Panc1 (cell line): ENCODE results near the gene EHD4. TPM values are rescaled to one million over a fixed set of nuclear protein-coding genes. Genes with fewer than 3 reads are reported as not detected.

Experiments
- ATAC-seq: fragments of 200-7000 bp; cut with Tn5 transposase; 2 replicates; pipeline ENCODE4 v1.9.1; 2020; ENCODE audit warnings: mild to moderate bottlenecking, moderate library complexity
- BruUV-seq: library from RNA; stranded (reverse); fragments of 400-500 nt; replicated peaks from 2 replicates; lab custom pipeline; 2021; lab: Mats Ljungman, UMichigan
- CTCF ChIA-PET: fragments of 300-600 bp; sonication (Branson Sonifier 250); formaldehyde crosslinking; loops from one replicate; lab custom pipeline; 2022; ENCODE audit warnings: antibody characterized with exemption; lab: Charles Lee
- POLR2A ChIA-PET: fragments of 300-600 bp; sonication (Branson Sonifier 250); formaldehyde crosslinking; loops from one replicate; lab custom pipeline; 2022; ENCODE audit warnings: antibody characterized with exemption; lab: Charles Lee
- DNase-seq: peaks from one replicate; pipeline ENCODE4 v3.0.0-alpha.2; 2010; ENCODE audit warnings: low read depth, low spot score
- H3K27ac ChIP-seq: 2 replicates; pipeline ENCODE4 v1.5.1; 2011; ENCODE audit warnings: mild to moderate bottlenecking, low read length, inconsistent platforms
- H3K27me3 ChIP-seq: fragments of 200-500 bp; sonication (Bioruptor generic); 2 replicates; pipeline ENCODE4 v1.6.0; 2014; ENCODE audit warnings: low read length, inconsistent platforms; ENCODE audit not compliant: control insufficient read depth, insufficient read depth
- H3K36me3 ChIP-seq: fragments of 200-500 bp; sonication (Bioruptor generic); 2 replicates; pipeline ENCODE4 v1.5.1; 2014; ENCODE audit warnings: inconsistent platforms, mild to moderate bottlenecking, low read length, moderate library complexity; ENCODE audit not compliant: control insufficient read depth, insufficient read depth
- H3K4me1 ChIP-seq: 2 replicates; pipeline ENCODE4 v1.5.1; 2011; ENCODE audit warnings: inconsistent platforms, mild to moderate bottlenecking, low read length, moderate library complexity; ENCODE audit not compliant: control insufficient read depth, insufficient read depth
- H3K4me3 ChIP-seq, 2 experiments: 2 replicates each; pipeline ENCODE4 v1.5.1; 2011 to 2012; ENCODE audit warnings: low read depth in 2 of 2, low read length in 2 of 2, mild to moderate bottlenecking in 2 of 2, inconsistent platforms in 1 of 2, moderate library complexity in 1 of 2
- H3K9me3 ChIP-seq: fragments of 200-500 bp; sonication (Bioruptor generic); 2 replicates; pipeline ENCODE4 v1.5.1; 2014; ENCODE audit warnings: low read depth, mild to moderate bottlenecking, inconsistent platforms, low read length, moderate library complexity; ENCODE audit not compliant: control insufficient read depth, insufficient read depth
- POLR2AphosphoS5 ChIP-seq: IDR thresholded peaks from 2 replicates; pipeline ENCODE4 v1.6.1; 2012; ENCODE audit warnings: mild to moderate bottlenecking, low read depth, low read length, moderate library complexity
- SIN3A ChIP-seq: IDR thresholded peaks from 2 replicates; pipeline ENCODE4 v1.6.1; 2012; ENCODE audit warnings: low read depth, mild to moderate bottlenecking, low read length, moderate library complexity, borderline replicate concordance; ENCODE audit not compliant: insufficient read depth
- TCF7L2 ChIP-seq: IDR thresholded peaks from 2 replicates; pipeline ENCODE4 v1.6.1; 2011; ENCODE audit warnings: mild to moderate bottlenecking, low read depth, low read length, inconsistent platforms
- in situ Hi-C: cut with HindIII; loops from 2 replicates; pipeline ENCODE4 v1.10.0; 2016; ENCODE audit warnings: low sequenced_read_pairs, low pct_unique_long_range_greater_than_20kb
- intact Hi-C: fragments of 100-400 bp; cut with micrococcal nuclease; formaldehyde crosslinking; loops from one replicate; pipeline ENCODE4 v1.10.0; 2022; ENCODE audit not compliant: unreplicated experiment
- total RNA-seq: library from RNA; stranded (reverse); gene quantifications from one replicate; pipeline ENCODE4 v1.2.1, GENCODE V29; 2021; ENCODE audit not compliant: unreplicated experiment
- TF ChIP-seq, protein P1 (sequence below): fragments of 450-650 bp; IDR thresholded peaks from 2 replicates; pipeline ENCODE4 v1.5.1; 2017; ENCODE audit warnings: mild to moderate bottlenecking
- TF ChIP-seq, protein P2 (sequence below), 2 experiments: IDR thresholded peaks; 2 replicates each; pipeline ENCODE4 v1.6.1; 2011 to 2012; ENCODE audit warnings: low read depth in 2 of 2, control low read depth in 1 of 2, low read length in 1 of 2, mild to moderate bottlenecking in 1 of 2, moderate library complexity in 1 of 2; ENCODE audit not compliant: insufficient read depth in 1 of 2

EHD4 gene
- total RNA-seq, 1 experiment from 2014 or later: 43.2 TPM

DNA sequence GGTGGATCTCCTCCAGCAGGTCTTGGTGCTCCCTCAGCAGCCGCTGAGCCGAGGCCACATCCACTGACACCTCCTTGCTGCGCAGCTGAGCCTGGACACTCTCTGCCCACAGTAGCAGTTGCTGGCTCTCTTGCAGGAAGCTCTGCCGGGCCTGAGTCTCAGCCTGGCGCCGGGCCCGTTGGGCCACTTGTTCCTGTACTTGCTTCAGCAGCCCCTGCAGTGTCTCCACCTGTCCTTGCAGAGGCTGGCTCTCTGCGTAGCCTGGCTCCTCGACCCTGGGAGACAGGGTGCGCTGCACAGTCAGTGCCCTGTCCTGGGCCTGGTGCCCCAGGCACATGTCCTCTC lies 94.0 kb downstream of the EHD4 start:
- Histone ChIP-seq H3K4me1 (no peaks in the 10 kb centered on the region), H3K27me3 (no peaks in the 10 kb centered on the region), H3K4me3 (no peak overlapping the region), H3K36me3 (no peaks in the 10 kb centered on the region), H3K9me3 (no peaks in the 10 kb centered on the region), H3K27ac (no peak overlapping the region)
- ChIA-PET POLR2A (no interaction called here), CTCF (no interaction called here)
- TF ChIP-seq SIN3A (no peak), TCF7L2 (no peak), POLR2AphosphoS5 (no peak)
- TF ChIP-seq, protein P1, sequence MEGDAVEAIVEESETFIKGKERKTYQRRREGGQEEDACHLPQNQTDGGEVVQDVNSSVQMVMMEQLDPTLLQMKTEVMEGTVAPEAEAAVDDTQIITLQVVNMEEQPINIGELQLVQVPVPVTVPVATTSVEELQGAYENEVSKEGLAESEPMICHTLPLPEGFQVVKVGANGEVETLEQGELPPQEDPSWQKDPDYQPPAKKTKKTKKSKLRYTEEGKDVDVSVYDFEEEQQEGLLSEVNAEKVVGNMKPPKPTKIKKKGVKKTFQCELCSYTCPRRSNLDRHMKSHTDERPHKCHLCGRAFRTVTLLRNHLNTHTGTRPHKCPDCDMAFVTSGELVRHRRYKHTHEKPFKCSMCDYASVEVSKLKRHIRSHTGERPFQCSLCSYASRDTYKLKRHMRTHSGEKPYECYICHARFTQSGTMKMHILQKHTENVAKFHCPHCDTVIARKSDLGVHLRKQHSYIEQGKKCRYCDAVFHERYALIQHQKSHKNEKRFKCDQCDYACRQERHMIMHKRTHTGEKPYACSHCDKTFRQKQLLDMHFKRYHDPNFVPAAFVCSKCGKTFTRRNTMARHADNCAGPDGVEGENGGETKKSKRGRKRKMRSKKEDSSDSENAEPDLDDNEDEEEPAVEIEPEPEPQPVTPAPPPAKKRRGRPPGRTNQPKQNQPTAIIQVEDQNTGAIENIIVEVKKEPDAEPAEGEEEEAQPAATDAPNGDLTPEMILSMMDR: no peak
- TF ChIP-seq, protein P2, sequence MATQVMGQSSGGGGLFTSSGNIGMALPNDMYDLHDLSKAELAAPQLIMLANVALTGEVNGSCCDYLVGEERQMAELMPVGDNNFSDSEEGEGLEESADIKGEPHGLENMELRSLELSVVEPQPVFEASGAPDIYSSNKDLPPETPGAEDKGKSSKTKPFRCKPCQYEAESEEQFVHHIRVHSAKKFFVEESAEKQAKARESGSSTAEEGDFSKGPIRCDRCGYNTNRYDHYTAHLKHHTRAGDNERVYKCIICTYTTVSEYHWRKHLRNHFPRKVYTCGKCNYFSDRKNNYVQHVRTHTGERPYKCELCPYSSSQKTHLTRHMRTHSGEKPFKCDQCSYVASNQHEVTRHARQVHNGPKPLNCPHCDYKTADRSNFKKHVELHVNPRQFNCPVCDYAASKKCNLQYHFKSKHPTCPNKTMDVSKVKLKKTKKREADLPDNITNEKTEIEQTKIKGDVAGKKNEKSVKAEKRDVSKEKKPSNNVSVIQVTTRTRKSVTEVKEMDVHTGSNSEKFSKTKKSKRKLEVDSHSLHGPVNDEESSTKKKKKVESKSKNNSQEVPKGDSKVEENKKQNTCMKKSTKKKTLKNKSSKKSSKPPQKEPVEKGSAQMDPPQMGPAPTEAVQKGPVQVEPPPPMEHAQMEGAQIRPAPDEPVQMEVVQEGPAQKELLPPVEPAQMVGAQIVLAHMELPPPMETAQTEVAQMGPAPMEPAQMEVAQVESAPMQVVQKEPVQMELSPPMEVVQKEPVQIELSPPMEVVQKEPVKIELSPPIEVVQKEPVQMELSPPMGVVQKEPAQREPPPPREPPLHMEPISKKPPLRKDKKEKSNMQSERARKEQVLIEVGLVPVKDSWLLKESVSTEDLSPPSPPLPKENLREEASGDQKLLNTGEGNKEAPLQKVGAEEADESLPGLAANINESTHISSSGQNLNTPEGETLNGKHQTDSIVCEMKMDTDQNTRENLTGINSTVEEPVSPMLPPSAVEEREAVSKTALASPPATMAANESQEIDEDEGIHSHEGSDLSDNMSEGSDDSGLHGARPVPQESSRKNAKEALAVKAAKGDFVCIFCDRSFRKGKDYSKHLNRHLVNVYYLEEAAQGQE (IDR thresholded peaks at IDR 0.05; ENCODE audit: insufficient read depth in 1 of 2, low read depth in 2 of 2, low read length in 1 of 2): no peak
- no TSS peak for BruUV-seq
- in situ Hi-C loops: no loop called here
- ATAC-seq (no peak), DNase-seq (no peak)
- intact Hi-C loops: no loop called here

DNA sequence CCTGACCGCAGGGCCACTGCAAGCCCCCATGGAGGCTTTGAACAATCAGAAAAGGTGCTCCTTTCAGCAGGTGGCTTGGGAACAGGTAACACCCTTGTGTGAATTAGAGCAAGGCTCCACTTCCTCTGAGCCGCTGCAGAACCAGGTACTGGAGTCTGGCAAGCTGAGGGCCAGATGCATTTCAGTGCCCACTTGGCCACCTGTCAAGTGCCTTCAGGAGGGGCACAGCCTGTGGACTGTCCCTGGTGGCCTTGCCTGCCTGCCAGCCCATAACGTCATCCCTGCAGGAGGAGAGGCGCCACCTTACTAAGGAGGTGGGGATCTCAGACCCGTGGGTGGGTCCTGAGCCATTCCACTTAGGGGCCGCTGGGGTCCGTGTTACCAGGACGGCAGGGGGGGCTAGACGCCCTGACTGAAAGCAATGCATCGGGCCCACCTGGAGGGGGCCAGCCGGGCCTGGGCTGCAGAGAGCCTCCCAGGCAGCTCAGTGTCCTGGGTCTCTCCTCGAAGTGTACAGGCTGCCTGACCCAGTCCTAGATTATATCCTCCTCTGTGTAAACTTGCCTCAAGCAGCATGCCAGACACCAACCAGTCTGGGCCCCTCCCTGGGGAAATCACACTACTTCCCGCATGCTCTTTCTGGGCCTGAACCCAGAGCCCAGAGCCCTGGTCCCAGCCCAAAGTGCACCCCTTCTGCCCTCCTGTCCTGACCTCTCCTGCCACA lies 94.6 kb downstream of the EHD4 start:
- TF ChIP-seq TCF7L2 (no peak), POLR2AphosphoS5 (no peak), SIN3A (no peak)
- TF ChIP-seq, protein P1: no peak
- TF ChIP-seq, protein P2 (IDR thresholded peaks at IDR 0.05; ENCODE audit: insufficient read depth in 1 of 2, low read depth in 2 of 2, low read length in 1 of 2): no peak
- intact Hi-C loops: no loop called here
- no TSS peak for BruUV-seq
- H3K27me3 ChIP-seq: no peaks in the 10 kb centered on the region
- no peak for DNase-seq
- H3K36me3 ChIP-seq: no peaks in the 10 kb centered on the region
- no peak for ATAC-seq
- in situ Hi-C loops: no loop called here
- H3K4me1 ChIP-seq: no peaks in the 10 kb centered on the region
- ChIA-PET POLR2A (no interaction called here), CTCF (no interaction called here)
- H3K9me3 ChIP-seq: no peaks in the 10 kb centered on the region
- no peak overlapping the region for H3K4me3 ChIP-seq
- H3K27ac ChIP-seq: no peak overlapping the region
